Panc1 (cell line): Measurements from ENCODE around the gene C9.

ENCODE experiments used
- CTCF ChIP-seq: fragments of 450-650 bp; IDR thresholded peaks from 2 replicates; pipeline ENCODE4 v1.5.1; 2017; ENCODE audit warnings: mild to moderate bottlenecking
- TCF7L2 ChIP-seq: IDR thresholded peaks from 2 replicates; pipeline ENCODE4 v1.6.1; 2011; ENCODE audit warnings: mild to moderate bottlenecking, low read depth, low read length, inconsistent platforms

- no peak for TF ChIP-seq TCF7L2
- TF ChIP-seq CTCF, result no peak
These were observed 23.8 kb downstream of the C9 start for GRCh38 chr5:39340506-39340905.
